ENCODE measurements around the gene SDF2L1. TPM values are rescaled to one million over a fixed set of nuclear protein-coding genes. Genes with fewer than 3 reads are reported as not detected.

SDF2L1 gene
- total and polyA plus RNA-seq, 7 donors, result 6.9 to 53.5 (median 13.0) TPM

DNA sequence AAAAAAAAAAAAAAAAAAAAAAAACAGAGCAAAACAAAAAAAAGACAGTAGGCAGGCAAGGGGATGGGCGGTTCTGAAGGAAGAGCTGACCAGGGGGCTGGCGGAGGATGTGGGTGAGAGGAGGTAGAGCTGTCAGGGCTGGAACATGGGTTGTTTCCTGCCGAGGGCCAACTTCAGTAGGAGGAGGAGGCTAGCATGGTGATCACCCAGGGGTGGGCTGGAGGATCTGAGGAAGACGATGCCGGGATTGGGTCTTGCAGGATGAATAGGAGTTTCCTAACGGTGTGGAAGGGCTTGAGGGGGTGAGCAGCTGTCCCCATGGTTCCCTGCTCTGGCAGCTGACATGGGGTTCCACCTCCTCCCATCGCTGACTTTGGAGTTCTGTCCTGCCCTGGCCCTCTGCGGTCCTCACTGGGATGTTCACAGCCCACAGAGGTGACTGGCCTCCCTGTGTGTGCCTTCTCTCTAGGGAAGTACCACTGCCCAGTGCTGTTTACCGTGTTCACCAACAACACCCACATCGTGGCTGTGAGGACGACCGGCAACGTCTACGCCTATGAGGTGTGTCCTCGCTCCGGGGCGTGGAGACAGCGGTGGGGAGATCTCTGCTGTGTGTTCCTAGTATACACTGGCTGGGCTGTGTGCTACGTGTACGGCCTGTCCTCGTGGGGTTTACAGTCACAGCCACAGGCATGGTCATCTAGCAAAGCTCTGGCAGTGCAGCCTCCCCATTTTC is 38.9 kb downstream of the SDF2L1 start:
- DNase-seq (no peak), ATAC-seq (peak in 1 of 4 donors; percentile 10)
- peaks cover 0 to 54% of the 10 kb centered on the region in 2 donors for H3K36me3 ChIP-seq (ENCODE audit: insufficient read depth in 1 of 2, low read depth in 1 of 2)

GRCh38 chr22:21681566-21682370 is 39.7 kb downstream of the SDF2L1 start:
- peaks cover 0 to 61% of the 10 kb centered on the region in 2 donors for H3K36me3 ChIP-seq (ENCODE audit: insufficient read depth in 1 of 2, low read depth in 1 of 2)
- no peak overlapping the region for H3K27ac ChIP-seq
- DNase-seq (no peak), ATAC-seq (no peak)
- intact Hi-C loops (cut with DNase I), result no loop called here
- 84 to 86% (median 86%) methylated on average over 21 to 24 of the region's 24 CpGs for WGBS, 3 donors
- no peaks in the 10 kb centered on the region for H3K9me3 ChIP-seq
- H3K4me3 ChIP-seq, result no peak overlapping the region
- no peak for TF ChIP-seq CTCF (IDR thresholded peaks at IDR 0.05)
- H3K4me1 ChIP-seq, result no peaks in the 10 kb centered on the region
- H3K27me3 ChIP-seq (ENCODE audit: insufficient read depth in 3 of 3, low read length in 2 of 3), result no peaks in the 10 kb centered on the region

More for the DNA sequence above, 38.9 kb downstream of the SDF2L1 start:
- Histone ChIP-seq H3K4me3 (no peak overlapping the region), H3K4me1 (no peaks in the 10 kb centered on the region), H3K9me3 (no peaks in the 10 kb centered on the region), H3K27me3 (ENCODE audit: insufficient read depth in 3 of 3, low read length in 2 of 3) (no peaks in the 10 kb centered on the region), H3K27ac (no peak overlapping the region)
- intact Hi-C loops (cut with DNase I), result no loop called here
- no peak for TF ChIP-seq CTCF (IDR thresholded peaks at IDR 0.05)
- 94 to 96% (median 94%) methylated on average over 21 of the region's 21 CpGs for WGBS, 3 donors

DNA sequence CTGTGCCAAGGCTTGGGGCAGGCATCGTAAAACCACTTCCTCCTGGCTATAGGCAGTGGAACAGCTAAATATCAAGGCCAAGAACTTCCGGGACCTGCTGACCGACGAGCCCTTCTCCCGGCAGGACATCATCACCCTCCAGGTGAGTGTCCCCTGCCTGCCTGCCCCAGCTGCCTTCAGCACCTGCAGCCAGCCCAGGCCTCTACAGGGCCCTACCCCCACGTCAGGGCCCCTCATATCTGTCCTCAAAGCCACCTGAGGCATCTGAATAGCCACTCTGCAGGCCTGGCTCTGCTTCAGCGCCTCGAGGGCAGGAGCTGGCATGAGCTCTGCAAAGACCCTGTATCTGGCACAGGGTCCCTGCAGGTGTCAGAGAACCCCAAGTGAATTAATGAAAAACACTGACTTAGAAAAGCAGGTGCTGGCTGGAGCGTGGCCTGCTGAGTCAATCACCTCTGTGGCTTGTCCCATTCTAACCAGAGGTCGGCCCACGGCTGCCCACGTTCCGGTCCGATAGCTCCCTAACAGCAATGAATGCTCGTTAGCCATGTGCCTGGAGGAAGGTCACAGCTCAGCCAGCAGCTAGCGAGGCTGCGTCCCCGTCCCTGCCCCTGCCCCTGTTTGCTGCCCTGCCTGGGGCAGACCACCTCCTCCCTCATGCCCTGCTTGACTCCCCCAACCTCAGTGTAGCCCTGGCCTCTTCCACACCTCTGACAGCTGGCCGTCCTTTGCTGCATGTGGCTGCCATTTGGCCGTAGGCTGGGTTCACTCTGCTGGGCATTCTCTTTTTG is 40.5 kb downstream of the SDF2L1 start:
- TF ChIP-seq CTCF (IDR thresholded peaks at IDR 0.05), result no peak
- Histone ChIP-seq H3K36me3 (ENCODE audit: insufficient read depth in 1 of 2, low read depth in 1 of 2) (peaks cover 0 to 69% of the 10 kb centered on the region in 2 donors), H3K4me3 (no peak overlapping the region), H3K4me1 (no peaks in the 10 kb centered on the region), H3K9me3 (no peaks in the 10 kb centered on the region), H3K27me3 (ENCODE audit: insufficient read depth in 3 of 3, low read length in 2 of 3) (no peaks in the 10 kb centered on the region), H3K27ac (no peak overlapping the region)
- intact Hi-C loops (cut with DNase I), result no loop called here
- DNase-seq (no peak), ATAC-seq (no peak)
- WGBS, 3 donors, result 89 to 97% (median 91%) methylated on average over 20 of the region's 20 CpGs

GRCh38 chr22:21683401-21683811 is 41.3 kb downstream of the SDF2L1 start:
- intact Hi-C loops (cut with DNase I), result no loop called here
- H3K9me3 ChIP-seq, result no peaks in the 10 kb centered on the region
- H3K36me3 ChIP-seq (ENCODE audit: insufficient read depth in 1 of 2, low read depth in 1 of 2), result peaks cover 0 to 78% of the 10 kb centered on the region in 2 donors
- no peaks in the 10 kb centered on the region for H3K27me3 ChIP-seq (ENCODE audit: insufficient read depth in 3 of 3, low read length in 2 of 3)
- no peak overlapping the region for H3K27ac ChIP-seq
- no peak for ATAC-seq
- DNase-seq, result no peak
- TF ChIP-seq CTCF (IDR thresholded peaks at IDR 0.05), result no peak
- 88 to 96% (median 93%) methylated on average over 7 of the region's 7 CpGs for WGBS, 3 donors
- H3K4me3 ChIP-seq, result no peak overlapping the region
- no peaks in the 10 kb centered on the region for H3K4me1 ChIP-seq
